Endothelial cell of hepatic sinusoid (primary cell): ENCODE data around the gene CCT7.

Experiments used
- in situ Hi-C: cut with HindIII; loops from 2 replicates; pipeline ENCODE4 v1.10.0; 2017; ENCODE audit warnings: low sequenced_read_pairs

CCT7 gene

GRCh38 chr2:73266061-73266901, 32.2 kb downstream of the CCT7 start:
- in situ Hi-C loops = no loop called here

DNA sequence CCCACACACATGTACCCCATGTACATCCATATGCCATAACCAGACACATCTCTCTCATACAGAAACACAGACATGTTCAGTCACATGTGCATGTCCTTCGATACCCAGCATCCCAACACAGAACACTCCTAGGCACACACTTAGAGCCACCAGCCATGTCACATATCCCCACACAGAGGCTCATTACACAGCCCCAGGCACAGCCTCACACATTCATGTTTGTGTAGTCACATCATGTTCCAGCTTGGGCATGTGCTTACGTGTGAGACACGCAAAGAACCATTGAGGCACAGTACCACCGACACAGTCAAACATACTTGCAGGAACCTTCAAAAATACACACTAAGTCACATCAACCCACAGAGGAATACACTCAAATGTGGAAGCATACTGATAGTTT, 32.9 kb downstream of the CCT7 start:
- in situ Hi-C loops = no loop called here

DNA sequence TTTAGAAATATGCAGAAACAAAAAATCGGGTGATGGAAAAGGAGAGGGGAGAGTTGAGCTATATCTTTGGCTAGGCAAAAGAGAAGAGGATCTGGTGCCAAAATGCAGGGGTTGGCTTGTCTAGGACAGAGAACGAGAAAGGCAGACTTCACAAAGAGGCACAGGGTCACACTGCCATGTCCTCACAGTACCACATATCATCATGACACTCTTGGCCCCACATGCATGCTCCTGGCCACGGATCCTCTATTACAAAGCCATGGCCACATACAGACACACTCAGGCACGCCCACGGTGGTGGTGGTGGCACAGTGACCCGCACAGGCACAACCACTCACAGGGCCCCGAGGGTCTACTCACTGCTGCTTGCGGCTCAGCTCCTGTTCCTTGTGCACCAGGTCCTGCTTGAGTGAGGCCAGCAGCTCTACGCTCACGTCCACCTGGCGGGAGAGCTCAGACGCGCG, 34.3 kb downstream of the CCT7 start:
- in situ Hi-C loops = no loop called here

GRCh38 chr2:73268830-73269685, 35.0 kb downstream of the CCT7 start:
- in situ Hi-C loops = no loop called here

DNA sequence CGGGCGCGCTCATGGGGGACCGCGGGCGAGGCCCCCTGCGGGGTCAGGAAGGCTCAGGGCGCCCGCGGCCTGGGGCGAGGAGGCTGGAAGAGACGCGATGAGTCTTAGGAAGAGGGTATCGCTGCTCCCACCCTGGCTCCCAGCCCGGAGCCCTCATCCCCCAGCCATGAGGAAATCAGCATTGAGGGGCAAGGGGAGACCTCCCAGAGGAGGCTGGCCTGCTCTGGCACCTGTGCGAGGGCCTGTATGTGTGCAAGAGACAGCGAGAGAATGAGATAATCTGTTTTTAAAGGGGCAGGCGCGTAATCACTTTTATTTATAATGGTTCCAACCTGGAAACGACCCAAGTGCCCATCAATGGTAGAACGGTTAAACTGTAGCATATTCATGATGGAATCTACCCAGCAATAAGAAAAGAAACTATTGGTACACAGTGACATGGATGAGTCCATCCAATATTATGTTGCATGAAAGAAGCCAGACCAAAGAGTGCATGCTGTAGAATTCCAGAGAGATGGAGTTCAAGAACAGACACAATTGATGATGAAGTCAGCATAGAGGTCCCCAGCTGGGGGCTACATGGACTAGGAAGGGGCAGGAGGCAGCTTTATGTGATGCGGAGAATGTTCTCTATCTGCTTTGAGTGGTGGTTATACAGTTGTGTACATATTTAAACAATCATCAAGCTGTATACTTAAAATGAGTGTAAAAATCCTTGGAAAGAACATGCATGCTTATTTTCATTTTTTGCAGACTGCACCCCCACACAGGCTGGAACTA, 35.8 kb downstream of the CCT7 start:
- in situ Hi-C loops = no loop called here

- in situ Hi-C loops = no loop called here
These were observed 38.2 kb downstream of the CCT7 start for GRCh38 chr2:73272270-73272669.

DNA sequence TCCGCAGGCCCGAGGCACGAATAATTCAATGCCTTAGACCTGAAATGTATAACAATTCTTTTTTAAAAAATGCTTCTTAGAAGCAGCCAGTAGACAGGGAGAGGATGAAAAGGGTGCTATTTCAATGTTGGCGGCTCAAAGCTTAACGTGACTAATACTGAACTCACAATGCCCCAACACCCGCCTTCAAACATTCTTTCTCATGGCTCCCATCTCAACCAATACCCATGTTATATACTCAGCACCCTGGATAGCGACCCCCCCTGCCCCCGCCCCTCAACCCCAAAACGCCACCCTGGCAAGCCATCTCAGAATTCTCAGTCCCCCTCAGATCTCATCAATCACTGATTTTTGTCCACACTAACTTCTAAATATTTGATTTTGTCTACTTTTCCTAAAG, 45.7 kb downstream of the CCT7 start:
- in situ Hi-C loops = no loop called here

DNA sequence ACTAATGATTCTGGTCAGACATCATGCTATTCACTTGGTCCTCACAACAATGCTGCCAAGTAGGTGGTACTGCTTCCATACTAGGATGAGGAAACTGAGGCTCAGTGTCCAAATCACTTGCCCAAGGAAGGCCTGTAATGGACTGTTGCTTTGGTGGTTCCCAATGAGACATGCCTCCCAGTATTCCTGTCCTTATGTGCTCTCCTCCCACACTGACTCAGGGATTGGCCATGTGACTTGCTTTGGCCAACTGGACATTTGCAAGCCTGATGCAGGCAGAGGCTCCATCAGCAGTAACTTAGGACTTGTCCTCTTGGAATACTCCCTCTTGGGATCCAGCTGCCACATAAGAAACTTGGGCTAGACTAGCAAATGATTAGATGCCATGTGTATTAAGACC, 47.1 kb downstream of the CCT7 start:
- in situ Hi-C loops = no loop called here

- in situ Hi-C loops = no loop called here
These were observed 48.9 kb downstream of the CCT7 start for GRCh38 chr2:73282924-73283544.

GRCh38 chr2:73283545-73284295, 49.6 kb downstream of the CCT7 start:
- in situ Hi-C loops = no loop called here

GRCh38 chr2:73284296-73285158, 50.4 kb downstream of the CCT7 start, which contains the start of gene FBXO41:
TSS of gene FBXO41 (minus strand) at chr2:73284478. CDS start at chr2:73269630, 14,848 bp downstream.
- in situ Hi-C loops = no loop called here

DNA sequence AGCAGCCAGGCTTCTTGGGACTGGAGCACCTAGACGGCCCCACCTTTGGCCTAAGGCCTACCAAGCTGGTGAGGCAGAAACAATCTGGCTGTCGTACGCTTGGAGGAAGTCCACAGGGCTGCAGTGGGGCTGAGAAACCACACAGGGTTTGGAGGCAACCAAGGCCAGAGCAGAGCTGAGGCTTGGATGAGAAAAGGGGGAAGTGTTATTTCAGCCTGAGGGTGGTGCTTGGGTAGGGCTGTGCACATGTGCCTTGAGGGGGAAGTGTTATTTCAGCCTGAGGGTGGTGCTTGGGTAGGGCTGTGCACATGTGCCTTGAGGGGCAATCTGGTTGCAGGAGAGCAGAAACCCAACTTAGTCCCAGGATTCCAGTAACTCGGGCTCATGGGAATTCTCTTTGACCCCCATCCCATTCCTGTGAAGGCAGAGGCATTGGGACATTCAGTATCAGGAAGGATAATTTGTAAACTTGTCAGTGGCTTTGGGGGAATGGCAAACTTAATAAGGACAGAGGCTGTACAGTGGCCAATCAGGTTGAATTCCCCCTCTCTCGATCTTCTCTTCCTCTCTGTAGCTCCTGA, 51.1 kb downstream of the CCT7 start:
- in situ Hi-C loops = no loop called here

- in situ Hi-C loops = no loop called here
These were observed 52.1 kb downstream of the CCT7 start for GRCh38 chr2:73286134-73286655.

- in situ Hi-C loops = no loop called here
These were observed 55.2 kb downstream of the CCT7 start for GRCh38 chr2:73289304-73289703.

DNA sequence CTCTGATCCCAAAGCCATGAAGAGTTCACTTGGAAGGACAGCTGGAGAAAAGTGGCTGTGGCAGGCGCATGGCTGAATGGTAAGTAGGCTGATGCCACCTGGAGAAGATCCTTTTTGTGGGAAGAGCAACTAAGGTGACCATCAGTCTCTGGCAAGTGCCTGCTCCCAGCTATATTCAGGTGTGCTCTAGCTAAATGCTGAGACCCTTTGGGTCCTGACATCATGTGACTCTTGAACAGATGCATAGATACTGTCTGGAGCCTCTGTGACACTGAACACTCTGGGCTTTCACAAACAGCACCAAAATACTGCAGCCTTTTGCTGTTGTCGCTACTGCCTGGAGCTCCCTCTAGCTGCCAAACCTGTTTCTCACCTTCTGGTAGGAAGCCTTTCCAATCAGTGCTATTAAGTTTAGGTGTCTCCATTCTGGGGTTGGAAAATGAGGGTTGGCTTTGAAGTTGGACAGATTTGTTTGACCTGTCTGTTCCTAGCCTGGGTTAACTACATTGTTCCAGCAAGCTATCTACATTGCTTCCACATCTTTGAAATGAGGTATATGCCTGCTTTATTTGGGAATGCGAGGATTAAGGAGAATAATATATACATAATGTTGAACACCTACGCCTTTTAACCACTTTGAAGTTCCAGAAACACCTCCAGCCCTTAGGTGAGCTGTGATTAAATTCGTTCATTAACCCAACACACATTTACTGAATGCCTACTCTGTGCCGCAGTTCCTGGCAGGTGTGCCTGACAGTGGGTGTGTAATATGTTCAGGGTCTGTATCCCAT, 56.1 kb downstream of the CCT7 start:
- in situ Hi-C loops = loop anchor here (5.0 kb wide), 2 partner anchors 48 to 72 kb away; no protein-coding TSS in a partner anchor

- in situ Hi-C loops = loop anchor here (5.0 kb wide), 2 partner anchors 49 to 71 kb away; no protein-coding TSS in a partner anchor
These were observed 57.0 kb downstream of the CCT7 start for GRCh38 chr2:73291093-73291460.
